ENCODE data around the gene GALNT6.
A peak's percentile ranks its signal among the peaks of the same experiment; 100 is the strongest.
"Not testable (repeated sequence)": the region's sequence is repeated elsewhere in the genome, so short reads cannot be mapped to it uniquely, and the experiment has no call there.

The GALNT6 gene

GRCh38 chr12:51349026-51349425, 42.2 kb downstream of the GALNT6 start:
- DNase-seq: no peak

GRCh38 chr12:51348116-51348515, 43.1 kb downstream of the GALNT6 start:
- DNase-seq: no peak

GRCh38 chr12:51346581-51346980, 44.6 kb downstream of the GALNT6 start, which contains the start of gene CELA1:
CELA1 (minus strand) TSS chr12:51346679; CDS start chr12:51346638, 41 bp downstream.
- DNase-seq: no peak

- no peak for DNase-seq
Observed at GRCh38 chr12:51345681-51346080, 45.5 kb downstream of the GALNT6 start.

- no peak for DNase-seq
Observed at GRCh38 chr12:51343201-51343600, 48.0 kb downstream of the GALNT6 start.

- no peak for DNase-seq
Observed at GRCh38 chr12:51342416-51342815, 48.8 kb downstream of the GALNT6 start.

GRCh38 chr12:51341251-51342007, 49.8 kb downstream of the GALNT6 start:
- DNase-seq: no peak

GRCh38 chr12:51339750-51340149, 51.5 kb downstream of the GALNT6 start:
- no peak for DNase-seq

GRCh38 chr12:51337336-51337735, 53.9 kb downstream of the GALNT6 start:
- DNase-seq: not testable (repeated sequence)

GRCh38 chr12:51335931-51336330, 55.3 kb downstream of the GALNT6 start:
- DNase-seq: no peak

- no peak for DNase-seq
Observed at GRCh38 chr12:51334764-51335163, 56.4 kb downstream of the GALNT6 start.

- DNase-seq: no peak
Observed at GRCh38 chr12:51333536-51333935, 57.7 kb downstream of the GALNT6 start.

GRCh38 chr12:51330186-51330585, 61.0 kb downstream of the GALNT6 start:
- DNase-seq: no peak

GRCh38 chr12:51329742-51330141, 61.5 kb downstream of the GALNT6 start:
- DNase-seq: no peak

- no peak for DNase-seq
Observed at GRCh38 chr12:51328587-51328986, 62.6 kb downstream of the GALNT6 start.

GRCh38 chr12:51326698-51327439, 64.3 kb downstream of the GALNT6 start:
- DNase-seq: no peak

- DNase-seq: no peak
Observed at GRCh38 chr12:51324953-51325352, 66.3 kb downstream of the GALNT6 start.

- DNase-seq: peak; percentile 74
Observed at GRCh38 chr12:51323966-51324895, 67.0 kb downstream of the GALNT6 start, which contains the start of gene BIN2. BIN2 (minus strand) TSS chr12:51324174; CDS start chr12:51324102, 72 bp downstream.

GRCh38 chr12:51323317-51323960, 67.8 kb downstream of the GALNT6 start:
- DNase-seq: no peak

- no peak for DNase-seq
Observed at GRCh38 chr12:51322452-51322851, 68.8 kb downstream of the GALNT6 start.

- DNase-seq: no peak
Observed at GRCh38 chr12:51321882-51322281, 69.3 kb downstream of the GALNT6 start.

GRCh38 chr12:51320695-51321320, 70.4 kb downstream of the GALNT6 start:
- no peak for DNase-seq

Data from activated gamma-delta T cell (primary cell).